EH (cell line): Measurements from ENCODE around the gene IPMK.
A peak's percentile ranks its signal among the peaks of the same experiment; 100 is the strongest.

Experiments used
- DNase-seq: peaks from one replicate; pipeline ENCODE4 v3.0.0-alpha.2; 2015; ENCODE audit warnings: low read depth

The IPMK gene

GRCh38 chr10:58153751-58154150, 113.9 kb downstream of the IPMK start:
- no peak for DNase-seq

DNA sequence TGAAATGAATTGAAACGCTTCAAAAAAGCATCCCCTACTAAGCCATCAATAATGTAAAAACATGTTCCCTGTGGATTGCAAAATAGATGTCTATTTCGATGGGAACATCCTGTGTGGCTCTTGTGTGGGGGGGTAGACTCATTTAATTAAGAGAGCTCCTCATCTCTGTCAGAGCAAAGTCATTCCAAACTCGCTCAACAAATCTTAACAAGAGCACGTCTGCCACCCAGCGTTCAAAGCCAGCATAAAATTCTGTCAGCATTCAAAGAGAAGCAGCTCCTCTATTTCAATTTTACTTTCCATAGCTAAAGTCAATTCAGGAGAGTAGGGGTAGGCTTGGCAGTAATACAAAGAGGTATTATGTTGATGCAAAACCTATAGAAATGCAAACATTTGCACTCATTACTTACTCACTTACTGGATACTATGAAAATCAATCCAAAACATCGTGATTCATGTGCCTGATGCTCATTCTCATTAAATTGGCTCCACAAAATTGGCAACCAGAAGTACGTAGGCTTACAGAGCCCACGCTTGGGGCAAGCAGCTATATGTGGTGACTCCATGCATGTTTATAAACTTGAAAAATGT, 114.9 kb downstream of the IPMK start:
- DNase-seq: peak; percentile 68

- no peak for DNase-seq
These were observed 117.4 kb downstream of the IPMK start for GRCh38 chr10:58150290-58150689.

GRCh38 chr10:58143944-58144343, 123.8 kb downstream of the IPMK start:
- DNase-seq: peak; percentile 7
